HEK293 (cell line): ENCODE data around the gene TANC1.

ENCODE experiments used
- CTCF ChIP-seq: fragments of 450-650 bp; formaldehyde crosslinking; IDR thresholded peaks from 2 replicates; pipeline ENCODE4 v1.5.1; 2016; ENCODE audit warnings: missing biosample characterization, missing genetic modification characterization
- GLI4 ChIP-seq: fragments of 450-650 bp; formaldehyde crosslinking; IDR thresholded peaks from 2 replicates; pipeline ENCODE4 v1.5.1; 2016; ENCODE audit warnings: missing biosample characterization, missing genetic modification characterization
- HOXA7 ChIP-seq: sonication (generic); formaldehyde crosslinking; IDR thresholded peaks from 2 replicates; pipeline ENCODE4 v1.8.1; 2022; ENCODE audit warnings: missing genetic modification reagents, borderline replicate concordance
- KLF10 ChIP-seq: fragments of 450-650 bp; IDR thresholded peaks from 2 replicates; pipeline ENCODE4 v1.5.1; 2018; ENCODE audit warnings: missing biosample characterization, mild to moderate bottlenecking, missing genetic modification characterization
- PBX3 ChIP-seq: sonication (generic); formaldehyde crosslinking; IDR thresholded peaks from 2 replicates; pipeline ENCODE4 v1.8.1; 2022; ENCODE audit warnings: mild to moderate bottlenecking, moderate library complexity, missing genetic modification reagents
- ZNF274 ChIP-seq, 2 experiments: fragments of 200-500 bp in 1 of 2; fragments of 450-650 bp in 1 of 2; sonication (Bioruptor generic) in 1 of 2; formaldehyde crosslinking in 1 of 2; IDR thresholded peaks; 2 replicates each; pipeline versions ENCODE4 v1.5.1 to v1.6.1; 2014 to 2016; ENCODE audit warnings: borderline replicate concordance in 1 of 2, inconsistent platforms in 1 of 2, low read length in 1 of 2, missing biosample characterization in 1 of 2, missing genetic modification characterization in 1 of 2
- ZNF670 ChIP-seq: fragments of 450-650 bp; formaldehyde crosslinking; IDR thresholded peaks from 2 replicates; pipeline ENCODE4 v1.5.1; 2016; ENCODE audit warnings: missing biosample characterization, missing genetic modification characterization, low read depth

- TF ChIP-seq PBX3 (CRISPR knock-in tag) (no peak), KLF10 (tag by site-specific recombination) (no peak), CTCF (tag by site-specific recombination) (no peak), HOXA7 (no peak), GLI4 (no peak), ZNF274 (IDR thresholded peaks at IDR 0.05; ENCODE audit: low read length) (no peak), ZNF274 (tag by site-specific recombination; IDR thresholded peaks at IDR 0.05; ENCODE audit: borderline replicate concordance) (no peak), ZNF670 (tag by site-specific recombination) (no peak)
These were observed 283.1 kb downstream of the TANC1 start for GRCh38 chr2:159251296-159252173.
